ENCODE measurements around the gene MUC5AC. TPM values are rescaled to one million over a fixed set of nuclear protein-coding genes. Genes with fewer than 3 reads are reported as not detected.

Gene MUC5AC
- total and polyA plus RNA-seq, 7 donors, result 0.02 TPM; not detected in 6

GRCh38 chr11:1204381-1205101, 46.8 kb downstream of the MUC5AC start:
- ATAC-seq (no peak), DNase-seq (peak; percentile 7 to 51)
- Histone ChIP-seq H3K4me1 (no peaks in the 10 kb centered on the region), H3K27me3 (ENCODE audit: insufficient read depth in 3 of 3, low read length in 2 of 3) (peaks cover 0 to 32% (median 10%) of the 10 kb centered on the region in 3 donors), H3K27ac (no peak overlapping the region), H3K36me3 (ENCODE audit: insufficient read depth in 1 of 2, low read depth in 1 of 2) (no peaks in the 10 kb centered on the region), H3K9me3 (no peaks in the 10 kb centered on the region), H3K4me3 (no peak overlapping the region)
- intact Hi-C loops (cut with DNase I), result loop anchor here (5.0 to 10.0 kb wide), 4 partner anchors 180 to 373 kb away; partner anchors contain the start of genes BRSK2 (in 1 of the 2) and DUSP8 (in 1 of the 2)
- TF ChIP-seq, protein P1, sequence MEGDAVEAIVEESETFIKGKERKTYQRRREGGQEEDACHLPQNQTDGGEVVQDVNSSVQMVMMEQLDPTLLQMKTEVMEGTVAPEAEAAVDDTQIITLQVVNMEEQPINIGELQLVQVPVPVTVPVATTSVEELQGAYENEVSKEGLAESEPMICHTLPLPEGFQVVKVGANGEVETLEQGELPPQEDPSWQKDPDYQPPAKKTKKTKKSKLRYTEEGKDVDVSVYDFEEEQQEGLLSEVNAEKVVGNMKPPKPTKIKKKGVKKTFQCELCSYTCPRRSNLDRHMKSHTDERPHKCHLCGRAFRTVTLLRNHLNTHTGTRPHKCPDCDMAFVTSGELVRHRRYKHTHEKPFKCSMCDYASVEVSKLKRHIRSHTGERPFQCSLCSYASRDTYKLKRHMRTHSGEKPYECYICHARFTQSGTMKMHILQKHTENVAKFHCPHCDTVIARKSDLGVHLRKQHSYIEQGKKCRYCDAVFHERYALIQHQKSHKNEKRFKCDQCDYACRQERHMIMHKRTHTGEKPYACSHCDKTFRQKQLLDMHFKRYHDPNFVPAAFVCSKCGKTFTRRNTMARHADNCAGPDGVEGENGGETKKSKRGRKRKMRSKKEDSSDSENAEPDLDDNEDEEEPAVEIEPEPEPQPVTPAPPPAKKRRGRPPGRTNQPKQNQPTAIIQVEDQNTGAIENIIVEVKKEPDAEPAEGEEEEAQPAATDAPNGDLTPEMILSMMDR (IDR thresholded peaks at IDR 0.05), result no peak
- WGBS, 3 donors, result 86 to 89% (median 86%) methylated on average over 21 to 22 of the region's 22 CpGs

DNA sequence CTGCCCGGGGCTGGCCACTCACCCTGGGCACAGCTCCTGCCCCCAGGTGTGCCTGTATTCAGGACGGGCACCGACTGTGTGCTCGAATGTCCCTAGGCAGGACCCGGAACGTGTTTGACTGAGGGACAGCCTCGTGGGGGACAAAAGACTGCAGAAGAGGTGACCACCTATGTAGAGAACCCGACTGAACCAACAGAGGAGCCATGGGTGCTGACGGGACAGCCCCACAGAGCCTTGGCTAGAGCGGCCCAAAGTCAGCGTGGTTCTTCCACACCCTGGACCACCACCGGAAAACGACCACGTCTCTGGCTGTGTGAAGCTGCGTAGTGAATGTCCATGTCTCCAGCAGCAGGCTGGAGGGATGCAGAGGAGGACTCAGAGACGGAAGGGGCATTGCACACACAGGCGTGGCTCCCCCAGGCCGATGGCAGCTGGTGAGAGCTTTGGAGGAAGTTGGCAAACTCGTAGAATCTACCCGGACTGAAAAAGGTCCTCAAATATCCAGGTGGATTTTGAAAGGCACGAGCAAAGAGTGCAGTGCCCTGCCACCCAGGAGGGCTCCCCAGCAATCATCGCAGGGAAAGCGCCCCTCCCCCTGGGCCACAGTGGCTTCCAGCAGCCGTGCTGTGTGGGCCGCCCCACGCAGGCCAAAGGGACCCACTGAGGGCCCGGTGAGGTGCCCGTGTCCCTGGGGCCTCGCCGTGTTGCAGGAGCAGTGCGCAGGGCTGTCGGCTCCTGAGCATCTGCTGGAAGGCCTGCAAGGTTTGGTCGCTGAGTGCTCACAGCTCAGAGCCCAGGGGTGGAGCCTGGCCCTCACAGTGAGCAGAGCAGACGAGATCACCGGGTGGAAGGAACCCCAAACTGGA, 47.6 kb downstream of the MUC5AC start:
- H3K4me3 ChIP-seq, result no peak overlapping the region
- peak in 1 of 2 donors; percentile 9 for DNase-seq
- WGBS, 3 donors, result 63 to 64% (median 64%) methylated on average over 35 of the region's 35 CpGs
- no peak overlapping the region for H3K27ac ChIP-seq
- peaks cover 0 to 24% (median 9%) of the 10 kb centered on the region in 3 donors for H3K27me3 ChIP-seq (ENCODE audit: insufficient read depth in 3 of 3, low read length in 2 of 3)
- H3K4me1 ChIP-seq, result no peaks in the 10 kb centered on the region
- TF ChIP-seq, protein P1 (IDR thresholded peaks at IDR 0.05), result no peak
- ATAC-seq, result no peak
- no peaks in the 10 kb centered on the region for H3K36me3 ChIP-seq (ENCODE audit: insufficient read depth in 1 of 2, low read depth in 1 of 2)
- intact Hi-C loops (cut with DNase I), result loop anchor here in 1 of 2 donors (10.0 kb wide), 2 partner anchors 179 to 369 kb away; partner anchors contain the start of genes BRSK2 and DUSP8
- H3K9me3 ChIP-seq, result no peaks in the 10 kb centered on the region

- Histone ChIP-seq H3K9me3 (no peaks in the 10 kb centered on the region), H3K36me3 (ENCODE audit: insufficient read depth in 1 of 2, low read depth in 1 of 2) (no peaks in the 10 kb centered on the region), H3K4me3 (no peak overlapping the region), H3K27me3 (ENCODE audit: insufficient read depth in 3 of 3, low read length in 2 of 3) (peaks cover 0 to 18% (median 9%) of the 10 kb centered on the region in 3 donors), H3K4me1 (no peaks in the 10 kb centered on the region), H3K27ac (no peak overlapping the region)
- ATAC-seq, result no peak
- DNase-seq, result no peak
- intact Hi-C loops (cut with DNase I), result loop anchor here in 1 of 2 donors (10.0 kb wide), 2 partner anchors 179 to 369 kb away; partner anchors contain the start of genes BRSK2 and DUSP8
- 80 to 85% (median 84%) methylated on average over 8 of the region's 8 CpGs for WGBS, 3 donors
- TF ChIP-seq, protein P1 (IDR thresholded peaks at IDR 0.05), result no peak
Observed at GRCh38 chr11:1205987-1206331, 48.2 kb downstream of the MUC5AC start.

DNA sequence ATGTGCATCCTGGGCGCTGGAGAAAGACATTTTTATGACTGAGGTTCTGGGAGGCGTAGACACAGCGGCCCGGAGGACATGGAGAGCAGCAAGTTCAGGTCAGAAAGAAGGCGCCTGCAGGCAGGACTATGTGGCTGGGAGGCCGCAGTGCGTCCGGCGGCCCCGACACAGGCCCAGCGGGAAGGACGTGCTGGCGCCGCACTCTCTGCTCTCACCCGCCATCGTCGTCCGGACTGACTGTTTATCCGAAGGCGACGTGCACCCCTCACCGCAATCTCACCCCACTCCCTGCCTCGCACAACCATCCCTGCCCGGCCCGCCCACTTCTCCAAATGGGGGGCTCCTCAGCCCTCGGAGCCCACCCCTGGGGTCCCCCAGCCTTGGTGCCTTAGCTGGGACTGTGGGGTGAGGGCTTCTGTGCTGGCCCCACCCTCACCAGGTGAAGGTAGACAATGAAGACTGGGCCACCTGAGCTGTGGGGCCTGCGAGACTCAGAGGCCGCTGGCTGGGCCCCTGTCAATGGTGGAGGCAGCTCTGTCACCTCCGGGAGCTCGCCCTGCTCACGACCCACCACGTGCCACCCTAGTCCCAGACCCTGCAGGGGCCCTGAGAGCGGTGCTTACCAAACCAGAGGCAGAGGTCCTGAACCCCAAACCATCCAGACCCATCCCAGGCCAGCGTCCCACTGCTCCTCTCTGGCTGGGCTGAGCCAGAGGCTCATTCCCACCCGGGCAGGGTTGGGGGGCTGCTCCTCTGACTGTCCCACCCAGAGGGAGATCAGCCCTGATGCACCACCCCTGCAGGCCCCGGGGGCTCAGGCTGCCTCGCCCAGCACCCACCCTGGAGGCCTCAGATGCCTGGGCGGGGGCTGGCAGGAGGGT, 48.9 kb downstream of the MUC5AC start:
- H3K27me3 ChIP-seq (ENCODE audit: insufficient read depth in 3 of 3, low read length in 2 of 3), result peaks cover 0 to 20% (median 7%) of the 10 kb centered on the region in 3 donors
- no peaks in the 10 kb centered on the region for H3K36me3 ChIP-seq (ENCODE audit: insufficient read depth in 1 of 2, low read depth in 1 of 2)
- H3K9me3 ChIP-seq, result peaks cover 6% of the 10 kb centered on the region
- 85 to 89% (median 85%) methylated on average over 35 to 38 of the region's 38 CpGs for WGBS, 3 donors
- intact Hi-C loops (cut with DNase I), result loop anchor here in 1 of 2 donors (10.0 kb wide), 2 partner anchors 178 to 368 kb away; partner anchors contain the start of genes BRSK2 and DUSP8
- no peak for ATAC-seq
- TF ChIP-seq, protein P1 (IDR thresholded peaks at IDR 0.05), result no peak
- H3K27ac ChIP-seq, result no peak overlapping the region
- H3K4me3 ChIP-seq, result no peak overlapping the region
- H3K4me1 ChIP-seq, result no peaks in the 10 kb centered on the region
- peak in 1 of 2 donors; percentile 5 for DNase-seq
